ENCODE measurements around the gene NEURL1B.
"Not testable (repeated sequence)": the region's sequence is repeated elsewhere in the genome, so short reads cannot be mapped to it uniquely, and the experiment has no call there.

NEURL1B gene

GRCh38 chr5:172645271-172646055 is 4.4 kb downstream of the NEURL1B start:
- no peak overlapping the region for H3K27ac ChIP-seq

GRCh38 chr5:172646716-172647285 is 5.7 kb downstream of the NEURL1B start:
- TF ChIP-seq ZFX (IDR thresholded peaks at IDR 0.05) (no peak), CTCF (conservative IDR thresholded peaks at IDR 0.05) (no peak)
- H3K27ac ChIP-seq: no peak overlapping the region

More at GRCh38 chr5:172645271-172646055, 4.4 kb downstream of the NEURL1B start:
- no peak for TF ChIP-seq ZFX (IDR thresholded peaks at IDR 0.05)
- no peak for TF ChIP-seq CTCF (conservative IDR thresholded peaks at IDR 0.05)

- no peak for TF ChIP-seq CTCF (conservative IDR thresholded peaks at IDR 0.05)
- no peak overlapping the region for H3K27ac ChIP-seq
Observed at GRCh38 chr5:172647352-172648012, 6.4 kb downstream of the NEURL1B start.

- TF ChIP-seq CTCF (conservative IDR thresholded peaks at IDR 0.05) (no peak), ZFX (IDR thresholded peaks at IDR 0.05) (no peak)
- H3K27ac ChIP-seq: no peak overlapping the region
Observed at GRCh38 chr5:172648013-172648381, 6.9 kb downstream of the NEURL1B start.

- no peak overlapping the region for H3K27ac ChIP-seq
- TF ChIP-seq CTCF (conservative IDR thresholded peaks at IDR 0.05): no peak
- TF ChIP-seq ZFX (IDR thresholded peaks at IDR 0.05): no peak
Observed at GRCh38 chr5:172648755-172649154, 7.7 kb downstream of the NEURL1B start.

- not testable (repeated sequence) for H3K27ac ChIP-seq
Observed at GRCh38 chr5:172656496-172656895, 15.4 kb downstream of the NEURL1B start.

GRCh38 chr5:172657524-172658233 is 16.6 kb downstream of the NEURL1B start:
- not testable (repeated sequence) for H3K27ac ChIP-seq

GRCh38 chr5:172658391-172658790 is 17.3 kb downstream of the NEURL1B start:
- peak overlapping the region; percentile 1; the same call in 1 of the 2 replicates for H3K27ac ChIP-seq
- no peak for TF ChIP-seq ZFX (IDR thresholded peaks at IDR 0.05)
- TF ChIP-seq CTCF (conservative IDR thresholded peaks at IDR 0.05): no peak
